ENCODE data around the gene NCOR2. TPM values are rescaled to one million over a fixed set of nuclear protein-coding genes. Genes with fewer than 3 reads are reported as not detected.

Gene NCOR2
- total RNA-seq, 1 donor from 2014 or later, result 345 TPM

GRCh38 chr12:124551268-124552144, 15.9 kb downstream of the NCOR2 start:
- peak; percentile 54 for ATAC-seq
- DNase-seq (ENCODE audit: low spot score), result no peak
- intact Hi-C loops (cut with DNase I), result no loop called here

DNA sequence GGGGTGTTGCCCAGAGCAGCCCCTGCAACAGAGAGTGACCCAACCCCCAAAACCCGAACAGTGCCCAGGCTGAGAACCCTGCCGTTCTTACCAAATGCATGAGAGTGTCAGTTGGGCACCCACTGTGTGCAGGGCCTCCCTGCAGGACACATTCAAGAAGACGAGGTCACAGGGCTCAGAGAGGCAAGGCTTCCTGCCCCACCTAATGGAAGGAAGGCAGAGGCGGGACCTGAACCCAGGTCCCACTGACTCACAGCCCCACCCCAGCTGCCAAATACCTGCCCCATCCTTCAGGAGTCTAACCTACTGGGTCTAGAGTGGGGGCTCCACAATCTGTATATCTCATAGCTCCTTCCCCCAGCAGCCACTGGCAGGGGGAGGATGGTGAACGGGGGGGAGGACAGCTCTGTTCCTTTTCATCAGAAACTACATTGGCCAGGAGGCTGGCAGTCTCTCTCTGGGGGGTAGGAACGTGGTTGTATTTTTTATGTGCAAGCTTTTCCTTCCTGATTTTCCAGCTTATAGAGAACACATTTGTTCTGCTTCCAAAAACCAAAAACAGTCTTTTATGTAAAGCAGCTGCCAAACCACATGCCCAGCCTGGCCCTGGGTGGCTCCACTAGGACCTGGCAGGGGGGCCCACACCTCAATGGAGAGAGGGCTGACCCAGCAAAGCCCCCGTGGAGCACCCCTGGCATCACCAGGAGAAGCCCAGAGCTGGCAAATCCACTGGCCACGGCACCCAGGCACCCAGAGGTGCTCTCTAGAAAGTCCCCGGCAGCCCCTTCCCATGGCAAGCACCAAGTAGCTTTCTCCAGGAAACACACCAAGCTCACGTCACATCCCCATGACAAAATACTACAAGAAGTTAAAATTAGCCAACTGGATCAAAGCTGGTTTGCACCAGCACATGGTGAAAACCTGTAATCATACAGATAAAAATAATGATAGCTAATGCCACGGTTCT, 17.0 kb downstream of the NCOR2 start:
- intact Hi-C loops (cut with DNase I), result no loop called here
- peak; percentile 44 for ATAC-seq
- DNase-seq (ENCODE audit: low spot score), result no peak

- ATAC-seq, result no peak
- intact Hi-C loops (cut with DNase I), result no loop called here
- DNase-seq (ENCODE audit: low spot score), result no peak
Measured at GRCh38 chr12:124549629-124550028, 17.8 kb downstream of the NCOR2 start.

DNA sequence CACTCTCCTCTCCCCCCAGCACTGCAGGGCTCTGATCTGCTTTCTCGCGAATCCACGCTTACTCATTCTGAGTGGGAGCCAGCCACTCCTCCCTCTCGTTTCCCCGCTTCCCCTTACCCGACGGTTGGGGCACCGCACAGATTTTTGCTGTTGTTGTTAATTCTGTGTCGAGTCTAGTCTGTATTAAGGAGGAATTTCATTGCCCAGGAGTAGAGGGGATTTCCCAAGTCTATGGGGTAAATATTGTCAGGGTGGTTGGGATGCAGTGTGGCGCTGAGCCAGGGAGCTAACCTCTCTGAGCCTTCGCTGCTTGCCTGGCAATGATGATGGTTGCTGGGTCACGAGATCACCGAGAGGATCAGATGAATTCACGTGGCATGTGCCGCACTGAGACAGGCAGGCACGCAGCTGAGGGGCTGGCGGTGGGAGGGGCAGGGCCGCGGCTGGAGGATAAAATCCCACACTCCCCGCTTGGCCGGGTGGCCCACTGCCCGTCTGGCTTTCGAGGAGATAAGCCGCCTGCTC, 18.5 kb downstream of the NCOR2 start:
- peak; percentile 14 for ATAC-seq
- DNase-seq (ENCODE audit: low spot score), result no peak
- intact Hi-C loops (cut with DNase I), result no loop called here

DNA sequence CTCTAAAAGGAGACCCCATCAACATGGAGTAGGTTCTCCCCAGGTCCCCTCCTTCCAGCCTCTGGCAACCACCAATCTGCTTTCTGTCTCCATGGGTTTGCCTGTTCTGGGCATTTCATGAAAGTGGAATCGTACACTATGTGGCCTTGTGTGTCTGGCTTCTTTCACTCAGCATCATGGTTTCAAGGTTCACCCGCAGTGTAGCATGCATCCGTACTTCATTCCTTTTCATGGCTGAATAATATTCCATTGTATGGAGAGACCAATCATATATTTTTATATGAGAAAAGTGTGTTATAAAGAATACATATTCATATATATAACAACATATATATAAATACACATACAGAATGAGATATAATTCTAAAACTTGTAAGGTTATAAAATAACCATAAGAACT, 19.8 kb downstream of the NCOR2 start:
- ATAC-seq, result no peak
- intact Hi-C loops (cut with DNase I), result no loop called here

GRCh38 chr12:124545508-124546418, 21.6 kb downstream of the NCOR2 start:
- intact Hi-C loops (cut with DNase I), result no loop called here
- ATAC-seq, result peak; percentile 50
- no peak for DNase-seq (ENCODE audit: low spot score)

More for the DNA sequence above, 19.8 kb downstream of the NCOR2 start:
- DNase-seq (ENCODE audit: low spot score), result no peak

DNA sequence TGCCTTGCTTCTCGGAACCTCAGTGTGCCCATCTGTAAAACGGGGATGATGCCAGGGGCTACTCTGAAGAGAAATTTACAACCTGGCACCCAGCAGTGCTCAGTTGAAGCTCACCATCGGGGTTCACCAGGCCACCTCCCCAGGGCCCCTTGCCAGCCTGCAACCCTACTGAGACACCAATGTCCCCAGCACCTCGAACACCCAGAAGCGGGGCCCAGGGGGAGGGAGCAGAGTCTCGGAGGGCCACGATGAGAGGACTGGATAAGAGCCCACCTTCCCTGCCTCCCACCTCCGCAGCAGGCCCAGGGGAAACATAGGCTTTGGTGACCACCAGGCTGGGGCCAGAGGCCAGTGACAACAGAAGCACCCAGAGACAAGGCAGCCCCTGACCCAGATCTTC, 22.4 kb downstream of the NCOR2 start:
- intact Hi-C loops (cut with DNase I), result no loop called here
- ATAC-seq (no peak), DNase-seq (ENCODE audit: low spot score) (no peak)

DNA sequence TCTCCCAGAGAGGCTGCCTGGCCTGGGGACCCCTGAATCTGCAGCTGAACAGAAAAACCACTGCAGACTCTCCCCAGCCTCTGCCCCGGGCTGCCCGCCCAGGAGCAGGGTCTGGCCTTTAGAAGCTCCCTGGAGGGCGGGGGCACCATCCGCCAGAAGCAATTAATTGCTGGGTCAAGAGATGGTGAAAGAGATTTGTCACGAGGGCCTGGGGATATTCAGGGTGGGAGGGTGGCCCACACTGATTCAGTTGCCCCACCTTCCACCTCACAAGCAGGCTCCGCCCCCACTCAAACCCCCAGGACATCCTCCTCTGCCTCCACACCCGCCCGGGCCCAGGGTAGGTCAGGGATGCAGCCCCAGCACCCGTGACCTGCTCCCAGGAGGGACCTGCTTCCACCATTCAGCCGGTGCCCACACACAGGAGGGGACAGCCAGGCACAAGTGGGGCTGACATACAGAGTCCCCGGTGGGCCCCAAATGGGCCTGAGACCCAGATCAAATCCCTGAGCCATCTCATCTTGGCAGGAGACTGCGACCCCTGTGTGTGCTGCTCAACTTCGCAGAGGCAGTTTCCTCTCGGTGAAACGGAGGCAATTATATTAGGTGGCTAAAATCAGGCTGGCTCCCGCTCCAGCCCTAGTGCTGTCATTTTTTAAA, 23.0 kb downstream of the NCOR2 start:
- intact Hi-C loops (cut with DNase I), result no loop called here
- DNase-seq (ENCODE audit: low spot score) (no peak), ATAC-seq (peak; percentile 6)

DNA sequence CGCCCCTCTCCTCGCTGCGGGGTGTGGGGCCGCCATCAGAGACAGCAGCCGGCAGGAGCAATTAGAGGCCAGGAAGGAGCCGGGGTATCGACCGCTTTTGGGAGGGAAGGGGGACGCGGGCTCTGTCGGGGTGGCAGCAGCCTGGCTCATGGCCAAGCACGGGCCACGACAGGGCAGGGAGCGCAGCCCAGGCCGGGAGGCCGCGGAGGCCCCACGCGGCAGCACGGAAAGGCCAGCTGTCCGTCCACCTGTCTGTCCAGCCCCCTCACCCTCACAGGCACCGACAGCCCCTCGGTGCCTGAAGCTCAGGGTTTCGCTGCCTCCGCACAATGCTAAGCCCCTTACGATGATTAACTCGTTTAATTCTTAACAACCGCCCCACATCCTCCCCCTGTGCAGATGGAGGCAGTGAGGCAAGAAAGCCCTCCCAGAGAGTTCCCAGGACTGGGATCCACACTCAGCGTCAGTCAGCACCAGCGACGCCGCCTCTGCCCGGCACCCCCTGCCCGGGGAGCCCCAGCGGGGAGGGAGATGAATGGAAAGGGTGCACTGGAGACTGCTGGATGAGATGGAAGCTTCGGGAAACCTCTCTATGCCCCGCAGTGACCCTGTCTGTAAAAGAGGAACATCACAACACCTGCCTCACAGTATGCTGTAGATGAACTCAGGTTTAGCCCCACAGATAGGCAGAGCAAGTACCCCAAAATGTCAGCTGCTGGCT, 23.7 kb downstream of the NCOR2 start:
- ATAC-seq (peak; percentile 2), DNase-seq (ENCODE audit: low spot score) (no peak)
- intact Hi-C loops (cut with DNase I), result no loop called here

DNA sequence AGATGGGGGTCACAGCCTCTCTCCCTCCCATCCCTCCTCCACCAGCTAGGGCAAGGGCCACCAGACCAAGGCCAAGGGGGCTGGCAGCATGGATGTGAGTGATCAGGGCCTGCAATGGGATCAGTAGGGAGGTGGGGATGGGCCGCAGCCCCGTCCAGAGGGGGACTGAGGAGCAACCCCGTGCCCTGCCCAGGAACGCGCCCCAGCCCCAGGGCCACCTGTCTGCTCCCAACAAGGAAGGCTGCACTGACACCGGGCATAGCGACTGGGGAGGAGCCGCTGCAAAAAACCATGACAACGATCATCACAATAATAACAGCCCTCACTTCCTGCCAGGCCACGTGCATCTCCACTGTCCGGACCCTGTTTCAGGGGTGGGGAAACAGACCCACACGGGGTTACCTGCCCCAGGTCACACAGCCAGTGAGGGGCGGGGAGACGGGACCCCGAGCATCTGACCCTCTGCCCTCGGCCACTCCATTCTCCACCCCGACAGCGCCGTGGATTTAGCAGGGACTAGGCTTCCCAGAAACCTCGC, 24.3 kb downstream of the NCOR2 start:
- intact Hi-C loops (cut with DNase I), result no loop called here
- peak; percentile 70 for ATAC-seq
- no peak for DNase-seq (ENCODE audit: low spot score)

DNA sequence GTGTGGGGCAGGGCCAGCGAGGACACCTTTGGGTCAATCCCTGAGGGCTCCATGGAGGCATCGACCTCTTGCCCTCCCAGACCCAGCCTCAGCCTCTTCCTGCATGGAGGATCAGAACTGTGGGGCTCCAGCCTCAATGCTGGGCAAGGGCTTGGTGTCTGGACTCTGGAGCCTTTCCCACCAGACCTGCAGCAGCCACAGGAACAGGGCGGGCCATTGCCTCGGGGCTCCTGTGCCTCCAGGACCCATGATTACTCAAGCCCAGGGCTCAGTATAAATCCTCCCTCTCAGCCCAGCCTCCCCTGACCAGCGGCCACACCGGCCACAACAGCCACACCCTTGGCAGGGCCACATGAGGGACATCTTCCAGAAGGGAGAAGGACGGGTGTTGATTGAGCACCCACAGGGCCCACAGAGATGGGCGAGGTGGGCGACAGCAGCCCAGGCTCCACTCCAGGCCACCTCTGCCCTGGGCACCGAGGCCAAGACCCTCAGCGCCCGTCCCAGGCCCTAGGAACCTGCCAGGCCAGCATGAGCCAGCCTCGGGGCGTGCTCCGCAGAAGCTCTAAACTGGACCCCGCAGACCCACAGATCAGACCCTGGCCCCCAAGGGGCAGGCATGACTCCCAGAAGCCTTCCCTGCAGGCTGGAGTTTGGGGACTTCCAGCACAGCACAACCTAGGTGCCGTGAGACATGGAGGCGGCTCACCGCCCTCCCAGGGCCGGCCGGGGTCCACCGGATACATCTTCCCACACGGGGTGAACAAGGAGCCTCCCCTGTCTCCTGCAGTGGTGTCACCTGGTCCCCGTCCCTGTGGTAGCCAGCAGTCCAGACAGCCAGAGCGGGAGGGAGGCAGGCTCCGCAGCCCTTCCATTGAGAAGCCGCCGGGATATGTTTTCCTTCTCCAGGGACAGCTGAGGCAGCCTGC, 25.1 kb downstream of the NCOR2 start:
- ATAC-seq (peak; percentile 4), DNase-seq (ENCODE audit: low spot score) (no peak)
- intact Hi-C loops (cut with DNase I), result no loop called here

- DNase-seq (ENCODE audit: low spot score), result no peak
- no peak for ATAC-seq
- intact Hi-C loops (cut with DNase I), result no loop called here
Measured at GRCh38 chr12:124541322-124541721, 26.1 kb downstream of the NCOR2 start.

DNA sequence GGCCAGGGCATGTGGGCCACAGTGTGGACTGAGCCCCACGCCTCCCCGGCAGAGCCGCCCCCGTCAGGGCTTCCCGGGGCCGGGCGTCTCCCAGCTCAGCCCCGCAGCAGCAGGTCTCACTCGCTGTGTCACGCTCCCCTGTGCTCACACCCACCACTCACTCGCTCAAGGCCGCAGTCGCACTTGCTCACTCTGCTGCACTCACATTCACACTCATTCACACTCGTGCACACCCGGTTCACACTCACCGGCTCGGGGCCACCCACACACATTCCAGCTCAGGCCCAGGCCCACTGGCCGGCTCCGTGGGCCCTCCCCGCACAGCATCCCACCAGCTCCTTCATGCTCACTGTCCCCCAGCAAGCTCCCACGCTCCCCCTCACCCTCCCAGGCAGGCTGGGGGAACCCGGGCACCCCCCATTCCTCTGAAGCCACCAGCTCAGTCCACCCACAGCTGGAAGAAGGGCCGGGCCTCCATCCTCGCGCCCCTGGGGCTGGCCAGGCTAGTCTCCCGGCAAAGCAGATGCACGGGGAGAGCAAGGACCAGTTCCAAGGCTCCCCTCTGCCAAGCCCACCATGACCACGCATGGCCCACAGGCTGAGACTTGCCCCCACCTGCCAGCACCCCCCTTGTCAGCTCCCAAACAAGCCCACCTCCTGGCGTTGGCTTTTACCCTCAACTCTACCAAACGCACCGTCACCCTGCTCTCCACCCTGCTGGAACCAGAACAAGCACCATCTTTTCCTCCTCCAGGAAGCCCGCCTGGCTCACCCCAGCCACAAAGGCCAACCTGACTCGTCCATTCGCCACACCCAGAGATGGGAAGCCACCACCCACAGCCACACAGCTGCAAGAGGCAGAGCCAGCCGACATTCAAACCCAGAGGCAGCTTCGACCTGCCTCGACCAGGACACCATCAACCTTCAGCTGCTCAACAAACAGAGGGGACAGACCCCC, 28.0 kb downstream of the NCOR2 start:
- intact Hi-C loops (cut with DNase I), result no loop called here
- ATAC-seq, result no peak
- DNase-seq (ENCODE audit: low spot score), result no peak

- ATAC-seq (peak; percentile 3), DNase-seq (ENCODE audit: low spot score) (no peak)
- intact Hi-C loops (cut with DNase I), result no loop called here
Measured at GRCh38 chr12:124538194-124539082, 29.0 kb downstream of the NCOR2 start.

Data from sciatic nerve (tissue), 2 donors.